SW 1271 (cell line): ENCODE measurements around the gene GAB2.
A peak's percentile ranks its signal among the peaks of the same experiment; 100 is the strongest.

Experiments used
- DNase-seq, 2 experiments: peaks; one replicate each; lab custom pipeline; 2025; lab: John Stamatoyannopoulos, UW

GAB2 gene

GRCh38 chr11:78428266-78428636, 10.6 kb upstream of the GAB2 start:
- no peak for DNase-seq

- DNase-seq = no peak
Measured at GRCh38 chr11:78427615-78428265, 10.1 kb upstream of the GAB2 start.

- no peak for DNase-seq
Measured at GRCh38 chr11:78426845-78427244, 9.2 kb upstream of the GAB2 start.

- DNase-seq = no peak
Measured at GRCh38 chr11:78425399-78426070, 7.9 kb upstream of the GAB2 start.

- no peak for DNase-seq
Measured at GRCh38 chr11:78424334-78425270, 7.0 kb upstream of the GAB2 start.

GRCh38 chr11:78423241-78423640, 5.6 kb upstream of the GAB2 start:
- DNase-seq = no peak

- no peak for DNase-seq
Measured at GRCh38 chr11:78420796-78421209, 3.2 kb upstream of the GAB2 start.

- DNase-seq = peak in 1 of 2 experiments; percentile 51
Measured at GRCh38 chr11:78420255-78420764, 2.7 kb upstream of the GAB2 start.

GRCh38 chr11:78419327-78419726, 1.7 kb upstream of the GAB2 start:
- no peak for DNase-seq

- DNase-seq = no peak
Measured at GRCh38 chr11:78418584-78419211, 1.1 kb upstream of the GAB2 start.

GRCh38 chr11:78417888-78418583, 416 bp upstream of the GAB2 start:
- DNase-seq = peak; percentile 28 to 52

GRCh38 chr11:78416285-78417174, 1.1 kb downstream of the GAB2 start:
- peak; percentile 62 to 79 for DNase-seq

- DNase-seq = no peak
Measured at GRCh38 chr11:78415338-78415737, 2.3 kb downstream of the GAB2 start.

- peak in 1 of 2 experiments; percentile 65 for DNase-seq
Measured at GRCh38 chr11:78414321-78415051, 3.1 kb downstream of the GAB2 start.

GRCh38 chr11:78408619-78409018, 9.0 kb downstream of the GAB2 start:
- DNase-seq = no peak

- DNase-seq = no peak
Measured at GRCh38 chr11:78406568-78407196, 10.9 kb downstream of the GAB2 start.

GRCh38 chr11:78405805-78406204, 11.8 kb downstream of the GAB2 start:
- no peak for DNase-seq

GRCh38 chr11:78403781-78404180, 13.8 kb downstream of the GAB2 start:
- no peak for DNase-seq

- DNase-seq = no peak
Measured at GRCh38 chr11:78402847-78403246, 14.8 kb downstream of the GAB2 start.
